Breast epithelium (tissue), 4 donors: ENCODE results near the gene ULK1. TPM values are rescaled to one million over a fixed set of nuclear protein-coding genes. Genes with fewer than 3 reads are reported as not detected.

Experiments
- DNase-seq, 2 donors: peaks; one replicate each; pipeline ENCODE4 v3.0.0-alpha.2; 2019; ENCODE audit warnings: low spot score in 2 of 2
- H3K27ac ChIP-seq, 2 donors: fragments of 200-600 bp; sonication (generic) in 1 of 2; one replicate each; pipeline ENCODE4 v1.5.1; 2016 to 2019; ENCODE audit warnings: mild to moderate bottlenecking in 1 of 2
- H3K27me3 ChIP-seq, 2 donors: fragments of 200-600 bp; sonication (generic) in 1 of 2; one replicate each; pipeline versions ENCODE4 v1.5.1 to v1.6.0; 2017 to 2019; ENCODE audit warnings: control low read depth in 1 of 2, mild to moderate bottlenecking in 1 of 2
- H3K36me3 ChIP-seq: fragments of 200-600 bp; one replicate; pipeline ENCODE4 v1.5.1; 2019
- H3K4me1 ChIP-seq, 2 donors: fragments of 200-600 bp; sonication (generic); one replicate each; pipeline ENCODE4 v1.5.1; 2016 to 2019; ENCODE audit warnings: control low read depth in 1 of 2
- H3K4me3 ChIP-seq, 3 donors: fragments of 200-600 bp; sonication (generic); 1 replicate in 2 of 3; 2 replicates in 1 of 3; pipeline ENCODE4 v1.5.1; 2016 to 2019; ENCODE audit warnings: mild to moderate bottlenecking in 3 of 3, moderate library complexity in 2 of 3
- H3K9me3 ChIP-seq, 2 donors: fragments of 200-600 bp; sonication (generic) in 1 of 2; one replicate each; pipeline ENCODE4 v1.5.1; 2016 to 2019; ENCODE audit warnings: control low read depth in 1 of 2
- POLR2A ChIP-seq: fragments of 450-650 bp; IDR thresholded peaks from one replicate; pipeline ENCODE4 v1.6.1; 2016; ENCODE audit warnings: antibody characterized with exemption, mild to moderate bottlenecking, moderate library complexity
- POLR2AphosphoS5 ChIP-seq, 3 donors: sonication (generic); formaldehyde crosslinking; IDR thresholded peaks; one replicate each; pipeline ENCODE4 v1.6.1; 2017; ENCODE audit warnings: antibody characterized with exemption in 3 of 3
- intact Hi-C: fragments of 100-400 bp; cut with DNase I; formaldehyde crosslinking; loops from one replicate; pipeline ENCODE4 v1.15.1; 2023; ENCODE audit warnings: low total_unique reads
- total RNA-seq, 3 donors: library from RNA; depleted of rRNA; stranded (reverse); fragments of >200 nt; gene quantifications; one replicate each; pipeline ENCODE4 v1.1.0, GENCODE V29; 2016
- TF ChIP-seq, protein P1 (sequence below), 3 donors: fragments of 450-650 bp; IDR thresholded peaks; one replicate each; pipeline ENCODE4 v1.5.1; 2016 to 2017; ENCODE audit warnings: antibody characterized with exemption in 3 of 3, mild to moderate bottlenecking in 3 of 3, moderate library complexity in 3 of 3

ULK1 gene
- total RNA-seq, 3 donors from 2014 or later, result 14.8 to 18.6 (median 17.0) TPM

GRCh38 chr12:131922772-131923171 lies 28.4 kb downstream of the ULK1 start:
- no peaks in the 10 kb centered on the region for H3K36me3 ChIP-seq
- no peak for TF ChIP-seq POLR2AphosphoS5 (IDR thresholded peaks at IDR 0.05)
- TF ChIP-seq, protein P1, sequence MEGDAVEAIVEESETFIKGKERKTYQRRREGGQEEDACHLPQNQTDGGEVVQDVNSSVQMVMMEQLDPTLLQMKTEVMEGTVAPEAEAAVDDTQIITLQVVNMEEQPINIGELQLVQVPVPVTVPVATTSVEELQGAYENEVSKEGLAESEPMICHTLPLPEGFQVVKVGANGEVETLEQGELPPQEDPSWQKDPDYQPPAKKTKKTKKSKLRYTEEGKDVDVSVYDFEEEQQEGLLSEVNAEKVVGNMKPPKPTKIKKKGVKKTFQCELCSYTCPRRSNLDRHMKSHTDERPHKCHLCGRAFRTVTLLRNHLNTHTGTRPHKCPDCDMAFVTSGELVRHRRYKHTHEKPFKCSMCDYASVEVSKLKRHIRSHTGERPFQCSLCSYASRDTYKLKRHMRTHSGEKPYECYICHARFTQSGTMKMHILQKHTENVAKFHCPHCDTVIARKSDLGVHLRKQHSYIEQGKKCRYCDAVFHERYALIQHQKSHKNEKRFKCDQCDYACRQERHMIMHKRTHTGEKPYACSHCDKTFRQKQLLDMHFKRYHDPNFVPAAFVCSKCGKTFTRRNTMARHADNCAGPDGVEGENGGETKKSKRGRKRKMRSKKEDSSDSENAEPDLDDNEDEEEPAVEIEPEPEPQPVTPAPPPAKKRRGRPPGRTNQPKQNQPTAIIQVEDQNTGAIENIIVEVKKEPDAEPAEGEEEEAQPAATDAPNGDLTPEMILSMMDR (IDR thresholded peaks at IDR 0.05), result no peak
- no peak for TF ChIP-seq POLR2A
- DNase-seq, result no peak
- H3K9me3 ChIP-seq, result no peaks in the 10 kb centered on the region
- intact Hi-C loops, result no loop called here
- H3K4me1 ChIP-seq, result no peaks in the 10 kb centered on the region
- no peaks in the 10 kb centered on the region for H3K27me3 ChIP-seq
- no peak overlapping the region for H3K27ac ChIP-seq
- H3K4me3 ChIP-seq, result no peak overlapping the region

DNA sequence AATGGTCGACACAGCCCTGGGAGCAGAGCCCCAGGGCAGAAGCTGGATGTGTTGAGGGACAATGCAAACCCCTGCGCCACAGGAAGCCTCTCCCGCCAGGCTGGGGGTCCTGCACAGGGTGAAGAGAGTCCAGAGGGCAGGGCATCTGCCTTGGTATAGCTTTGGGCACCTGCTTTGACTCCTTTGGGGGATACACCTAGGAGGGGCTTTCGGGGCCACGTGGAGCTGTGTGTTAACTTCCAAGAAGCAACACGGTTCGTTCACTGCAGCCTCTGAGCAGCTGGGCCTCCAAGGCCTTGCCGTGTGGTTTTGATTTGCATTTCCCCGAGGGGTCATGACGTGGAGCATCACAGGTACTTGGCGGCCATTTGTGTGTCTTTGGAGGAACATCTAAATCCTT lies 28.8 kb downstream of the ULK1 start:
- H3K4me3 ChIP-seq, result no peak overlapping the region
- no peak overlapping the region for H3K27ac ChIP-seq
- H3K36me3 ChIP-seq, result no peaks in the 10 kb centered on the region
- intact Hi-C loops, result no loop called here
- TF ChIP-seq, protein P1 (IDR thresholded peaks at IDR 0.05), result no peak
- no peak for TF ChIP-seq POLR2AphosphoS5 (IDR thresholded peaks at IDR 0.05)
- TF ChIP-seq POLR2A, result no peak
- no peaks in the 10 kb centered on the region for H3K9me3 ChIP-seq
- no peak for DNase-seq
- H3K27me3 ChIP-seq, result no peaks in the 10 kb centered on the region
- H3K4me1 ChIP-seq, result no peaks in the 10 kb centered on the region

- Histone ChIP-seq H3K9me3 (no peaks in the 10 kb centered on the region), H3K36me3 (no peaks in the 10 kb centered on the region), H3K27ac (no peak overlapping the region), H3K4me1 (peaks cover 0 to 11% of the 10 kb centered on the region in 2 donors), H3K27me3 (no peaks in the 10 kb centered on the region), H3K4me3 (no peak overlapping the region)
- no peak for TF ChIP-seq POLR2A
- no peak for TF ChIP-seq POLR2AphosphoS5 (IDR thresholded peaks at IDR 0.05)
- TF ChIP-seq, protein P1 (IDR thresholded peaks at IDR 0.05), result no peak
- DNase-seq, result no peak
- intact Hi-C loops, result no loop called here
These were observed 33.0 kb downstream of the ULK1 start for GRCh38 chr12:131927110-131928079.

DNA sequence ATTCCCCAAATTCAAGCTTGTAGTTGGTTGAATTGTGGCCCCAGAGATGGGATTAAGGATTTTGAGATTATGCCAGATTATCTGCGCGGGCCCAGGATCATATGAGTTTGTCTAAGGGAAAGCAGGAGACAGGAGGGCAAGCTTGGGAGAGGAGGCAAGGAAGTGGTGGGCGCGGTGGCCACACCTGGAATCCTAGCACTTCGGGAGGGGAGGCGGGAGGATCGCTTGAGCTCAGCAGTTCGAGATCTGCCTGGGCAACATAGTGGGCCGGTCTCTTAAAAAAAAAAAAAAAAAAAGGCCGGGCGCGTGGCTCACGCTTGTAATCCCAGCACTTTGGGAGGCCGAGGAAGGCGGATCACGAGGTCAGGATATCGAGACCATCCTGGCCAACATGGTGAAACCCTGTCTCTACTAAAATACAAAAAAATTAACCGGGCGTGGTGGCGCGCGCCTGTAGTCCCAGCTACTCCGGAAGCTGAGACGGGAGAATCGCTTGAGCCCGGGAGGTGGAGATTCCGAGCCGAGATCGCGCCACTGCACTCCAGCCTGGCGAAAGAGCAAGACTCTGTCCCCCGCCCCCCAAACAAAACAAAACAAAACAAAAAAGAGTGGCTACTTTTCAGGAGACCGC lies 33.8 kb downstream of the ULK1 start:
- H3K27me3 ChIP-seq, result no peaks in the 10 kb centered on the region
- DNase-seq, result no peak
- H3K4me3 ChIP-seq, result peak overlapping the region; percentile 64 to 81 (median 74)
- H3K36me3 ChIP-seq, result no peaks in the 10 kb centered on the region
- peak overlapping the region; percentile 64 to 81 for H3K27ac ChIP-seq
- H3K4me1 ChIP-seq, result peaks cover 0 to 11% of the 10 kb centered on the region in 2 donors
- intact Hi-C loops, result no loop called here
- no peaks in the 10 kb centered on the region for H3K9me3 ChIP-seq
- TF ChIP-seq, protein P1 (IDR thresholded peaks at IDR 0.05), result no peak
- TF ChIP-seq POLR2AphosphoS5 (IDR thresholded peaks at IDR 0.05), result no peak
